ENCODE results near the gene THADA. TPM values are rescaled to one million over a fixed set of nuclear protein-coding genes. Genes with fewer than 3 reads are reported as not detected.

THADA gene
- total and polyA plus RNA-seq, 7 donors: 4.4 to 35.2 (median 20.2) TPM

- Histone ChIP-seq H3K27ac (peak overlapping the region in 3 of 4 donors; percentile 57 to 67 (median 65)), H3K36me3 (no peaks in the 10 kb centered on the region), H3K27me3 (no peaks in the 10 kb centered on the region), H3K4me3 (no peak overlapping the region), H3K9me3 (no peaks in the 10 kb centered on the region), H3K4me1 (peaks cover 0 to 43% (median 39%) of the 10 kb centered on the region in 4 donors)
- TF ChIP-seq EP300 (IDR thresholded peaks at IDR 0.05) (no peak), POLR2A (IDR thresholded peaks at IDR 0.05) (no peak), CTCF (IDR thresholded peaks at IDR 0.05) (no peak), POLR2AphosphoS5 (IDR thresholded peaks at IDR 0.05) (no peak)
- no peak for DNase-seq
- intact Hi-C loops (cut with DNase I): no loop called here
- WGBS, 2 donors: 78 to 80% methylated on average over 5 of the region's 5 CpGs
Measured at GRCh38 chr2:43368483-43369385, 227.1 kb downstream of the THADA start.

DNA sequence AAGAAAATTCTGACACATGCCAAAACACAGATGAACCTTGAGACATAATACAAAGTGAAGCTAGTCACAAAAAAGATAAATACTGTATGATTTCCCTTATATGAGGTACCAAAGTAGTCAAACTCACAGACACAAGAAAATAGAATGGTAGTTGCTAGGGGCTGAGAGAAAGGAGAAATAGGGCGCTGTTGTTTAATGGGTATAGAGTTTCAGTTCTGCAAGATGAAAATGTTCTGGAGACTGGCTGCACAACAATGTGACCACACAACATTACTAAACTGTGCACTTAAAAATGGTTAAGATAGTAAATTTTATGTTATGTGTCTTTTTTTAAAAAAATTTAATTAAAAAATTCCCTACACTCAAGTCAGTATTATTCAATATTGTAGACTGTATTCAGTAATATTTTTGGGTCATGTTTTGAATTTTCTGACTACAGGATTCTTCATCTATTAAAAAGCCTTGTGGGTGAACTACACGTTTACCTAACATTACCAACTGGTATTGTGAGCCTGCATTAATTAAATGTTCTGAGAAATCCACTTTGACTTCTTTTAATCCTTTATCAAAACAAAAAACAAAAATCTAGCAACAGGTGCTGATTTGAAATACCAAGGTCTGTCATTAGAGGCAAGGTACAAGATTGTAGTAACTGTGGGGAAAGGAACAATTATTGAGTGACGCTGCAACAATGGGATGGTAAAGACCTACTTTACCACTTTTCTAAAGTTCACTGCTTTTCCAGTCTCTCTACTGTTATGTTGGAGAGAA, 228.6 kb downstream of the THADA start:
- Histone ChIP-seq H3K4me3 (no peak overlapping the region), H3K27me3 (no peaks in the 10 kb centered on the region), H3K9me3 (no peaks in the 10 kb centered on the region), H3K36me3 (no peaks in the 10 kb centered on the region), H3K4me1 (peaks cover 0 to 37% (median 33%) of the 10 kb centered on the region in 4 donors), H3K27ac (no peak overlapping the region)
- WGBS, 2 donors: 90 to 97% methylated on average over 3 of the region's 3 CpGs
- intact Hi-C loops (cut with DNase I): no loop called here
- DNase-seq: no peak
- TF ChIP-seq POLR2AphosphoS5 (IDR thresholded peaks at IDR 0.05) (no peak), EP300 (IDR thresholded peaks at IDR 0.05) (no peak), CTCF (IDR thresholded peaks at IDR 0.05) (no peak), POLR2A (IDR thresholded peaks at IDR 0.05) (no peak)

- TF ChIP-seq POLR2AphosphoS5 (IDR thresholded peaks at IDR 0.05) (no peak), POLR2A (IDR thresholded peaks at IDR 0.05) (no peak), CTCF (IDR thresholded peaks at IDR 0.05) (no peak), EP300 (IDR thresholded peaks at IDR 0.05) (no peak)
- Histone ChIP-seq H3K27me3 (no peaks in the 10 kb centered on the region), H3K36me3 (no peaks in the 10 kb centered on the region), H3K27ac (no peak overlapping the region), H3K4me1 (peaks cover 0 to 22% (median 16%) of the 10 kb centered on the region in 4 donors), H3K4me3 (no peak overlapping the region), H3K9me3 (no peaks in the 10 kb centered on the region)
- intact Hi-C loops (cut with DNase I): no loop called here
- 29 to 72% methylated on average over 4 of the region's 4 CpGs for WGBS, 2 donors
- DNase-seq: no peak
Measured at GRCh38 chr2:43363120-43363519, 232.7 kb downstream of the THADA start.

DNA sequence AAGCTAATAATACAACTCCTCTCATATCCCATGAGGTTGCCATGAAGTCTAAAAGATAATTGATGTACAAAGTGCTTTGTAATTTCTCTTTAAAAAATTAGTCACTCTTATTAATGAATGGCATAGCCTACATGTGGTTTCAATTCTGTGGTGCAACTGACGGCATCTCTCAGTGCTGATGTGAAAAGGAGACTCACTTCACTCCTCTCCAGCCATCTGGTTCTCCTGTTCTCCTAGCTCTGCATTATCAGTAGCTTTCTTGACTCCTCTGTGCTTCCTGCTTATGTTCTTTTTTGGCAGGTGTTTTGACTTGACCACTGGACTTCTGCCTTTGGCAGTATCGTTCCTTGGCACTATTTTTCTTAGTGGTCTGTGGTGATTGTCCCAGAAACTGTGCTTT, 234.6 kb downstream of the THADA start:
- Histone ChIP-seq H3K27ac (no peak overlapping the region), H3K9me3 (no peaks in the 10 kb centered on the region), H3K27me3 (no peaks in the 10 kb centered on the region), H3K36me3 (no peaks in the 10 kb centered on the region), H3K4me3 (no peak overlapping the region), H3K4me1 (peaks cover 0 to 37% (median 27%) of the 10 kb centered on the region in 4 donors)
- WGBS, 2 donors: 79 to 80% methylated on average over 2 of the region's 2 CpGs
- intact Hi-C loops (cut with DNase I): no loop called here
- TF ChIP-seq POLR2AphosphoS5 (IDR thresholded peaks at IDR 0.05): no peak
- TF ChIP-seq POLR2A (IDR thresholded peaks at IDR 0.05): no peak
- no peak for TF ChIP-seq CTCF (IDR thresholded peaks at IDR 0.05)
- no peak for TF ChIP-seq EP300 (IDR thresholded peaks at IDR 0.05)
- DNase-seq: no peak
